AG09319 (cell line): ENCODE results near the gene RAD51AP1.

Experiments used
- DNase-seq: peaks from one replicate; pipeline ENCODE4 v3.0.0-alpha.2; 2010; ENCODE audit warnings: low read depth; ENCODE audit errors: extremely low read depth
- CTCF ChIP-seq: IDR thresholded peaks from 2 replicates; pipeline ENCODE4 v1.5.1; 2011; ENCODE audit warnings: low read depth, mild to moderate bottlenecking, inconsistent platforms, low read length, moderate library complexity

RAD51AP1 gene

GRCh38 chr12:4566474-4566873 lies 27.8 kb downstream of the RAD51AP1 start:
- no peak for DNase-seq
- no peak for TF ChIP-seq CTCF

- DNase-seq = no peak
- TF ChIP-seq CTCF = no peak
Measured at GRCh38 chr12:4567073-4567881, 28.6 kb downstream of the RAD51AP1 start.

- no peak for DNase-seq
- TF ChIP-seq CTCF = no peak
Measured at GRCh38 chr12:4569261-4569660, 30.6 kb downstream of the RAD51AP1 start.

GRCh38 chr12:4572680-4573079 lies 34.0 kb downstream of the RAD51AP1 start:
- no peak for TF ChIP-seq CTCF
- DNase-seq = no peak

DNA sequence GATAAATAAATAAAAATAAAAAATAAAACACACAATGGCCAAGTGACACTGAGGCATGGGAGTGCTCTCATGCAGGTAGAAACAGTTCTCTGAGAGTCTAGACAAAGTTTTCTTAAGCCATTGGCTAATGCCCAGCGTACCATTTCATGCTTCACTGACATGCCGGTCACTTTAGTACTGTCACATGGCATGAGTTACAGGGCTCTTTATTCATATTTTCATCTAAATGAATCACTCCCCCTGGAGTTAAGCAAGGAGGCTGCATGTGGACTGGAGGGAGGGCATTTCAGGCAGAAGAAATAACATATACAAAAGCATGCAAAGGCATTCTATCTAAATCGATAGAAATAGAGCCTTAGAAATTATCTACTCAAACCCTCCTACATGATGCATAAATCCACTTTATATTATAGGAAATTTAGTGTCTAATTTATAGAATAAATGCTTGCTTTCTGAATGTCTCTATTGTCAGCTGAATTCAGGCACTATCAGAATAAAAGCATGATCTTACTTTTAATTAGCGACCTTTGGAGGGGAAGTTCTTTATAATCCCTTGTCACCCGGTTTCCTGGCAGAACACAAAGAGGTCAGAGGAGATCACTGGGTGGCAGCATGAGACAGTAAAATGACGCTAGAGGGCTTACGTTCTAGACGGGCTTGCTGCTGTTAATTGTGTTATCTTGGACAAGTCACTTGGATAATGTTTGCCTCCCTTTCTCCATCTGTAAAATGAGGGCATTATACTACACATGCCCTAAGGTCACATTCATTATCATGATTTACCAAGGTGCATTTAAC lies 40.8 kb downstream of the RAD51AP1 start:
- DNase-seq = no peak
- TF ChIP-seq CTCF = no peak; the same call in 1 of the 2 replicates

- no peak for TF ChIP-seq CTCF
- no peak for DNase-seq
Measured at GRCh38 chr12:4580281-4580688, 41.6 kb downstream of the RAD51AP1 start.

- no peak for TF ChIP-seq CTCF
- DNase-seq = no peak
Measured at GRCh38 chr12:4584281-4584680, 45.6 kb downstream of the RAD51AP1 start.
